NCI-H2107 (cell line): ENCODE measurements around the gene CCDC33.

Experiments
- DNase-seq: peaks from one replicate; lab custom pipeline; 2025; lab: John Stamatoyannopoulos, UW

The CCDC33 gene

DNA sequence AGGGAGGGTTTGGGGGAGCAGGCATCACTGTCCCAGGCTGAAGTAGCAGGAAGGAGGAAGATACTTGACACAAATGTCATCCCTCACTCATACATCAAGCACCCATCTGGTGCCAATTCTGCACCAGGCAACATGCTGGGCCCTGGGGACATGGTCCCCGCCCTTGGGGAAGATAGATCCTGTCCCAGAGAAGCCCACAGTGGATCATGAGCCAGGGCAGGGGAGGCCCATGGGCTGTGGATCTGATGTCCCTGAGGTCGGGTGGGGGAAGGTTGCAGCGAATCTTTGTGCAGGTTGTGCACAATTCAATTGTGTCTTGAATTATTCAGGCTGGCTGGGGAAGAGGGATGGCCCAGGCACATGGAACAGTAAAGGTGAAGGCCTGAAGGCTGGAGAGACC is 6.4 kb upstream of the CCDC33 start:
- no peak for DNase-seq

DNA sequence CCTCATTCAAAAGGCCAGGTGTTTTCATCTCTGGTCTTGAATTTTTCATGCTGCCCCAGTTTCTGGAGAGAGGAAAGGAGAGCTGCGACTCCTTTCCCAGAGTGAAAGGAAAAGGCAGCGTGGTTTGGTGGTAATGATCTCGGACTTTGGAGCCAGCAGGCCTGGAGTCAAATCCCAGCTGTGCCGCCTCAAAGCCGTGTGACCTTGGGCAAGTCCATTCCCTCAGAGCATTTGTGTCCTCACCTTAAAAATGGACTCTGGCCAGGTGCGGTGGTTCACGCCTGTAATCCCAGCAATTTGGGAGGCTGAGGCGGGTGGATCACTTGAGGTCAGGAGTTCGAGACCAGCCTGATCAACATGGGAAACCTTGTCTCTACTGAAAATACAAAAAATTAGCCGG is 4.7 kb upstream of the CCDC33 start:
- no peak for DNase-seq

DNA sequence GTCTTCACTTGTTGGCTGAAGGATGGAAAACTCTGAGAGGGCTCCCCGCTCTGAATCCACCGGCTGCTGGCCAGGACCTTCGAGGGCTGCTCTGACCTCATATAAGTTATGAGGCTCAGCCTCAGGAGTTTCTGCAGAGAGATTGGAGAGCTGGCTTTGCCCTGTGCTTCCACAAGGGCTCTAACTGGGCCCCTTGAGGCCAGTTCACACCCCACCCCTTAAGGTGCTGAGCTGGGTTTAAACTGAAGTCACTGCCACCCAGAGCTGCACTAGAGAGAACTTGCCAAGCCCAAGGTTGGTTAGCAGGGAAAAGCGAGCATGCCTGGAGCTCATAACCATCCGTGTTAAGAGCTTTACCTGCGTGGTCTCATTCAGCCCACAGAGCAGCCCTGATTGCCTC is 2.8 kb upstream of the CCDC33 start:
- no peak for DNase-seq

DNA sequence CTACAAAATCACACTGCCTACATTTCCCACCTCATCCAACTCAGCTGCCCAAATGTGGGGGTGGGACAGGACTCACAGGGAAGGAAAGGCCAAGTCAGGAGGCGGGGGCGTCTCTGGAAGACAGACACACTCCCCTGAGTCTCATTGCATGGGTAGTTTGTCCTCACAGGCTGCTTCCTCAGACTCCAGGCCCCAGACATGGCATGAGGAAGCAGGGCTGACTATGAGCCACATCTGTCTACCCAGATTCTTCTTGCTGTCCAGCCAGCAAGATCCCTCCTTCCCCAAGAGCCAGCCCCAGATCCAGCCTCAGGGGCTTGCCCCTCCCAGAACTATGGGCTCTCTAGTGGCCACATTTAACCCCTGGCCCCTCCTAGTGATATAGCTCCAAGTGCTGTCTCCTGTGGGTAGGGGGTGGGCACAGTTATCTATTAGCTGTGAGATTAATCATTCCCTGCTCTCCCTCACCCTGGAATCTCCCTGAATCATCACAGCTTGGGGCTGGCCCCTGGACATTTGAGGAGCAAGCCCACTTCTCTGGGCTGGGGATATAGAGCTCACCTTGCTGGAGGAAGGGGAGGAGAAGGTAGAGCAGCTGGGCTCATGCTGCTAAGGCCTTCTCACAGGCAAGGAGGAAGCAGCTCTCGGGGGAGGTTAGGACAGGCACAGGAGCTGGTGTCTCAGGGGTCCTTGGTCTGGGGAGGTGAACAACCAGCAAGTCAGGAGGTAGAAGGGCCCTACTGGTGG is 2.1 kb upstream of the CCDC33 start:
- no peak for DNase-seq

DNA sequence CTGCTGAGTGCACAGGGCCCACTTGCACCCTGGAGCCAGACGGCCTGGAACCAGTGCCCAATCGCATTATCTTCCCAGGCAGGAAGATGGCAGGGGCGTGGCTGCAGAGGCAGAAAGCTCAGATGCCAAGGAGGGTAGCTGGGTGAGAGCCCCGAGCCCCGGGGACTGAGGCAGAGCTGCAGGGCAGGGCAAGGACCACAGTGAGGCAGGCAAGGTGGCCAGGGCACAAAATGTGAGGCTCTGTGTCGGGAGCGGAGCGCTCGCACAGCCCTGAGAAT is 1.6 kb upstream of the CCDC33 start:
- no peak for DNase-seq

DNA sequence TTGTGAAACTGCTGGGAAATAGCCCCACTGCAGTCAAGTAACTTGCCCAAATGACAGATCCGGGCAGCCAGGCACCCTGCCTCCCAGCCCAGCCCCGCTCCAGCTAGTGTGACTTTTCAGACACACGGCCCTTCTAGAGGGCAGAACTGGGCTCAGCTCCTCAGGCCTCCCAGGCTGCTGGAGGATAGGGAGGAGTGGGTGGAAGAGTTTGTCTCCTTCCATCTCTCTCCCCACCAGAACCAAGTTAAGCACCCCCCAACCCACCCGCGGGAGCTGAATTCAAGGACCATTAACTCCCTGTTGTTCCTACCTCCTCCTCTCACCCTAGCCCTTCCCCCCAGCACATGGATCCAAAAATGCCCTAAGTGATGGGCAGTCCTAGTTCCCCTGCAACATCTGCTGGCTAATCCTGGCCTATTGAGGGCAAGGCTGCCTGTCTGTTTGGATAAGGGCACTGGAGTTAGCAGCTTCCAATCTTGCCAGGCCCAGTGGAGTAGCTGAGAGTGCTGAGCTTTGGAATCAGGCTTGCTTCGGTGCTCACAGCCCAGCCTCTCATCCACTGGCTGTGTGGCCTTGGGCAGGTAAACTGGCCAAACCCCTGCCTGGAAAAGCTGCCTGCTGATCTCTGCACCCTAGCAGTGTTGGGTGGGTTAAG is 3.1 kb downstream of the CCDC33 start:
- no peak for DNase-seq

DNA sequence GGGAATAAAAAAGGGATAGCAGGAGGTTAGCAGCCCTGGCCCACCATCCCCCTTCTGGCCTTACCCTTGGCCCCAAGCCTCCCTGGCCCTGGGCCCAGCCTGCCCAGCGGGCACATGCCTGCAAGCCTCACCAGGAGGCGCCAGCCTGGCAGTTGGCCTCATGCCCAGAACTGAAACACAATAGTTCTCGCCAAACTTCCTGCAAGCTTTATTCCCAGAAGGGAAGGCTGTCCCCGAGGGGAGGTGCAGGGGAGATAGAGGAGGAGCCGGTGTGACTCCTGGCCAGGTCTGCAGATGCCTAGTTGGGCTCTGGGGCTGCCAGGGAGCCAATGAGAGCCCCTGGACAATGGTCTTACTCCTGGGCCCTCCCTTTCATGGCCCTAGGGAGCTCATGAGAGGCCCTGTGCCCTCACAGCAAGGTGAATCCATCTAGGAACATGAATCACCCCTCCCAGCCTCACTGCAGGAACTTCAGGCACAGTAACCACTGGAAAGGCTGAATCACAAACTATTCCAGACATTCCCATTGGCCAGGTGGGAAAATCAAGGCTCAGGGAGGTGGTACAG is 4.0 kb downstream of the CCDC33 start:
- DNase-seq, result peak; percentile 93

DNA sequence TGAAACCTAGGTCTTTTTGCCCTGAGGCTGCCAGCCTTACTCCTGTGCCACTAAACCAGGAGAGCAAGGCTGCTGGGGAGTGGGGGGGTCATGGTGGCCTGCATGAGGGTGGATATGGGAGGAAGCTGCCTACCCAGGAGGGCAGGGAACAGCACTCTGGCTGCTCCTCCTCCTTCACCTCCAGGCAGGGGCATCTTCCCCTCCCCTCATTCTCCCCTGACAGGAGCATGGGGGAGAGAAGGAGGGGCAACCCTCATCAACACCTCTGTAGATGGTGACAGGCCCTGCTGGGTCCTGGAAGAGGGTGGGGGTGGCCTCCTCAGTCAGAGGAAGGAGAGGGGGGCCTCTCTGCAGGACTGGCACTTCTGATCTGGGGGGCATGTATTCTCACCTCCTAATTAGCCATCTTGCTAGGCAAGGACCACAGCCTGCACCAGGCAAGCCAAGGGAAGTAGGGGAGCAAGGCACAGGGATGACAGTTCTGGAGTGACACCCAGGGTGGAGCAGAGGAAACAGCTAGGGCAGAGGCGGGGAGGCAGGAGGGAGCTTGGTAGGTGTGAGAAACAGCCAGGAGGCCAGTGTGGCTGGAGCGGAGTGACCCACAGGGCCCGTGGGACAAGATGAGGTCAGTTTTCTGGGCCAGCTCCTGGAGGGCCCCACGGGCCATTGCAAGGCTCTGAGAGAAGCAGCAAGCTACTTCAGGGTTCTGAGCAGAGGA is 4.9 kb downstream of the CCDC33 start:
- DNase-seq, result no peak

DNA sequence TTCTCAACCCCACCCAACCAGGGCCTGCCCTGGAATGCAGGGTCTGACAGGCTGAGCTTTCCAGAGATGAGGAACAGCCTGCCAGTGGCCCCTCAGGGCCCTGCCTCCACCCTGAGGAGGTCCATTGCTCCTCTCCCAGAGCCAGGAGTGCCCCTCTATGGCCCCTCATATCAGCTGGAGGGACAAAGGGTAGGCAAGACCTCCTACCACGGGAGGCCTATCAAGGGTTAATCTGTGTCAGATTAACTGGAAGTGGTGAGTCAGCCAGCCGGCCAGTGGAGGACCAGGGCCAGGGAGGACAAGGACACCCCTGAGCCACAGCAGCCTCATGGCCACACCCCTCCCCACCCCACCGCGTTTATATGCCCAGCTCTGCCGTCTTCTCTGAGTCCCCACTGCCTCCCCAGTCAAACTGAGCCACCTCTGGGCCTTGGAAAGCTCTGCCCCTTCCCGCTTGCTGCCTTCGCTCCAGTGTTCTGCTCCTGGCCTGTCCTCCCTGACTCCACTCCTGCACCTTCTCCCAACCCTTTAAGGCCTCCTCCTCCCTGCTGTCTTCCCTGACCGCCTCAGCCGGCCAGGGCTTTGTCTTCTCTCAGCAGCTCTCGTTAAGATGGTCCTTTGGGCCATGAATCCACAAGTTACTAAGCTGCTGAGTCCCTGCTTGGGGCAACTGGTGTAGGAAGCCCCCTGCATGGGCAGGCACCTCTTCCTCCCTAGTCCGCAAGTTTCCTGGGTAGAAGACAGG is 6.5 kb downstream of the CCDC33 start:
- no peak for DNase-seq

DNA sequence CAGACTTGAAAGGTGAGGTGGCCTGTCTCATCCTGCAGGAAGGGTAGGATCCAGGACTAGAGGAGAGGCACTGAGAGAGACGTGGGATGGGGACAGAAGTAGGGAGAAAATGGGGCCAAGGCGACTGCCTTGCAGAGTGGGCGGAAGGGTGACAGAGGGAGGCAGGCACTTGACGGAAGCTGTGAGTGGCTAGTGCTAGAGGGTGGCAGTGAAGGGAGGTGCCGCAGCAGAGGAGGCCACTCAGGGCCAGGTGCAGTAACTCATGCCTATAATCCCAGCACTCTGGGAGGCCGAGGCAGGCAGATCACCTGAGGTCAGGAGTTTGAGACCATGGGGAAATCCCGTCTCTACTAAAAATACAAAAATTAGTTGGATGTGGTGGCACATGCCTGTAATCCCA is 7.3 kb downstream of the CCDC33 start:
- DNase-seq, result peak; percentile 24

DNA sequence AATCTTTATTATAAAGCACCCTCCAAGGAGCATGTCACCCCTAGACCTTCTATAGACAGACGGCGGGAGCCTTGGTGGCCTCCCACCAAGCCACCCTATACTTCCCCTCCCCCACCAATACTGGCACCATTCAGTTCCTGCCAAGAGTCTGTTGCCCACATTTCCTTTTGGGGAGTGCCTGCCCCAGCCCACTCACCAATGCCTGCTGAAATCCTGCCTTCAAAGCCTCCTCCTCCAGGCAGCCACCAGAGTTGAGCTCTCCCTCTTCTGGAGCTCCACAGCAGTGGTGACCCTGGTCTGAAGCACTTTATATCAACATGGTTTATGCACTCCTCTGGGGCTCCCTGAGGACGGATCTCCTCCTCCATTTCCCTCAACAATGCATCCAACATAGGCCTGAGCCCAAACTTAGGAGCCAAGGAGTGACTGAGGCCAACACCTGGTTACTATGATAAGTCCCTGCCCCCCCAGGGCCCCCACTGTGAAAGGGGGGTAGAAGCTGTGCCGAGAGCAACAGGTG is 8.8 kb downstream of the CCDC33 start:
- DNase-seq, result no peak

DNA sequence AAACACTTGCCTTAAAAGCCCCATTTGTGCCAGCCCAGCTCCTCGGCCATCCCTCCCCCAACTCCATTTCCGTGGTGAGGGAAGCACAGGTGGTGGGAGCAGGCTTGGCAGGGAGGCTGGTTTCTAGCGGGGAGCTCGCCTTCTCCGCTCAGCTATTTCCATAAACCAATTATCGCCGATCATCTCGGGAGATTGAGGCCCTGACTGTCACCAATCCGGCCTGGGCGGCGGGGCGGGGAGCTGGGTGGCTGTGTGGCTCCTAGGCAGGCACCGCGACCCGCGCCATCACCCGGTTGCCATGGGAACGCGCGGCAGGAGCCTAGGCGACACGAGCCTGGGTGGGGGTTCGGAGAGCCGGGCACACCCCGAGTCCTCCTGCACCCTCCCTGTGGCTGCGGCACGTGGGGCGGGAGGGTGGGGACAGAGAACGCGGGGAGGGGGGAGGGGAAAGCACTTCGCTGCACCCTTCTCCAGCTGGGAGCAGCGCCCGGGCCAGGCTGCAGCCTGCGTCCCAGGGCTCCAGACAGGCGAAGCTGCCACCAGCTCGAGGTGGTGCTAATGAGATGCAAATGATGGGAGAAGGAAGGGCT is 9.3 kb downstream of the CCDC33 start:
- peak; percentile 85 for DNase-seq

DNA sequence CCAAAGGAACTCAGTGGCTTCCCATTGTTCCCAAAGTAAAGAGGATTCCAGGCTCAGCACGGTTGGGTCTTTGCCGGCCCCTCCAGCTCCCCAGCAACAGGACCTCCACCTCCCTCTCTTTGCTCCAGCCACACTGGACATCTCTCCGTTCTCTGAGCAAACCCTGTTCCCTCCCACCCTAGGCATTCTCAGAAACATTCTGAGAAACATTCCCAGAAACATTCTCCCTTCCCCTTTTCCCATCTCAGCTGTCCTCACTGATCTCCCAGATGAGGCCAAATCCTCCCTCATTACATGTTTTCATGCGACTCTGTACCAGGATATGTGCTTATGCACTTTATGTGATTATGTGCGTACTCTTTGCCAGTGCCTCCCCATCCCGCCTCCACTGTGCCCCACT is 14.1 kb downstream of the CCDC33 start:
- DNase-seq, result no peak

DNA sequence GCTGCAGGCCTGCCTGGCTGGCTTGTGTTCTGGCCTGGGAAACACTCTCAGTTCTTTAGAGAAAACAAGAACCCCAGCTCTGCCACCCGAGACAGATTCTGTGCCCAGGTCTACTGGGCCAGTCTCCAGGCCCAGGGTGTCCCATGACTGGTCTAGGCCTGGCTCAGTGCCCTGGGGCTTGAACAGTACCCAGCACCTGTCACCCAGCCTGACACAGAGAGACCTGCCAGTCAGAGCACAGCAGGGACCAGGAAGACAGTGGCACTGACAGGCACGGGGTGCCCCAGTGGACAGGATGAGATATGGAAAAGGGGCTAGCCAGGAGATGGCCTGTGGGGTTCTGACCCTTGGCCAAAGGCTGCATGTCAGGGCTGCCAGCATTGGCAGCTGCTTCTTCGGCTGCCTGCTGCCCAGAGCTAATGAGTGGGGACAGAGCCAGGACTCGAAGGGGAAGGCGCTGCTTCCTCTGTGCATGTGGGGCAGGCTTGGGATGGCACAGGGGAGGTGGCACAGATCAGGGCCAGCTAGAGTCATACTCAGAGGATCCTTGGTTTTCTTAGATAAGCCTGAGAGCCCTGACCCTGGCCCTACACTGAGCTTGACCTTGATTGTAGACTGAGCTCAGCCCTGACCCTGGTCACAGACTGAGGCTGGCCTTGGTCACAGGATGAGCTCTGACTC is 15.1 kb downstream of the CCDC33 start:
- DNase-seq, result no peak

DNA sequence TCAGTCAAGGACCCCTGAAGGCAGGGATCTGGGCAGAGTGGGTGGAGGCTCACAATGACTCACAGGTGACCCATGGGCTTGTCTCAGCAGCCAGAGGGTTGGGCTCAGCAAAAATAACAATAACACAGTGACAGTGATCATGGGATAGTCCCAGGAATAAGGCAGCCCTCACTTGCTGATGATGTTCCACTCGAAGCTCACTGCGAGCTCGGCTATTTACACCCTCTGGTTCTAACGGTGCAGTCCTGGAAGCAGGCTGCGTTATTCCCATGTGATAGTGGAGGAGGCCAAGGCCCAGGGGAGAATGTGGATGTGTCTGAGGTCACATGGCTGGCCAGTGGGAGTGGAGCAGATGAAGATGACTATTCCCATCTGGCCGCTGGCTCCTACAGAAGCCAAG is 16.2 kb downstream of the CCDC33 start:
- no peak for DNase-seq

DNA sequence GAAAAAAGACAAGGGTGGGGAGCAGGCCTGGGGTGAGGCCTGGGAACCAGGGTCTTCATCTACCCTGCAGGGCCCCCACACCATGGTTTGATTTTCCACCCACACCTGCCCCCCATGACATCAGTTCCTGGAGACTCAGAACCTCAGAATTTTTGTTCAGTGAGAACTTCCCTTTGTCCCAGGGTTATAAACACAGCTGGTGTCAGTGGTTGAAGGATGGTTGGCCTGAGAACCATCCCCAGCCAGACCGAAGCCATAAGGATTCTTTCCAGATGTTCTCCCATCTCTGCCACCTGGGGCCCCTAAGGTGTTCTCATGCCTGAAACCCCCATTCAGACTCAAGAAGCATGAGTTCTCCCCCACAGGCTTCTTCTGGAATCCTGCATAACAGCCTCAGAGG is 16.6 kb downstream of the CCDC33 start:
- DNase-seq, result no peak

DNA sequence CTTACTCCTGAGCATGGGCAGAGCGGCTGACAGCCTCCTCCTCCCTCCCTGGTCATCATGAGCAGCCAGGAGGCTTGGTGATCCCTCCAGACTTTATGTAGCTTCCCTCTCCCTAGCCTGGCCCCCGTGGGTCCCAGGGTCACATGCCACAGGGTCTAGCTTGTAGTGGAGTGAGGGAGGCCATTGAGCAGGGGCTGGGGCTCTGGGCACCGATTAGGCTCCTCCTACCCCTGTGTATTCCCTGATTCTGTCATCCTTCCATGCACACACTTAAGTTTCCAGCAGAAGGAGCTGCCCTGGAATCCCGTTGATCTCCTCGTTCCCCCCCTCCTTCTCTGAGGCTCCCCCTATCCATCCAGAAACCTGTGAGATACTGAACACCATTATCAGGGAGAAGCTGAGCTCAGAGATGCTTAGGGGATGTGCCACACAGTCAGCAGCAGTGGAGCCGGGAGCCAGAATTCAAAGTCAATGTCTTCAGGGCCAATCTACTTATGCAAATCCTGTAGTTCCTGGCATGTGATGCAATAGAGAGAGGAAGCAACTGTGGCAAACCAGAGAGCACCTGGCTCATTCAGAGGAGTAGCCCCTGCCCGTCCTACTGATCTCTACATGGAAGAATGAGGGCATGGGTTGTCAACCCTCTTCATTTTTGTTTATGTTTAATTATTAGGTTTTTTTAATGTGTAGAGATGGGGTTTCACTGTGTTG is 17.2 kb downstream of the CCDC33 start:
- DNase-seq, result no peak

DNA sequence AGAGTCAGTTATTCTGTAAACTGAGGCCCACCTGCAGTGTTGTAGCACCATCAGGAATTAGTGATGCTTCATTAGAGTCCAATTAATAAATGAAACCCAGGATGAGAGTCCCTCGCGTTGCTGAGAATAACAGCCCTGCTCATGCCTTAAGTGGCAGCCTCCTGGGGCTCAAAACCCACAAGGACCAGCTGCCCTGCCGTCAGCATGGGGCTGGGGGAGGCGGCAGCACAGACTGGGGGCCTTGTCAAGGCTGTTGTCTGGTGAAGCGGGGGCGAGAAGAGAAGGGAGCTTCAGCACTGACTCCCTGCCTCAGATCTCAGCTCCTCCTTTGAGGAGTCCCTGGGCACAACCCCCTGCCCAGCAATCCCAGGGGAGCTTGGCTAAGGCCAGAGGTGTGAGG is 21.0 kb downstream of the CCDC33 start:
- DNase-seq, result no peak

DNA sequence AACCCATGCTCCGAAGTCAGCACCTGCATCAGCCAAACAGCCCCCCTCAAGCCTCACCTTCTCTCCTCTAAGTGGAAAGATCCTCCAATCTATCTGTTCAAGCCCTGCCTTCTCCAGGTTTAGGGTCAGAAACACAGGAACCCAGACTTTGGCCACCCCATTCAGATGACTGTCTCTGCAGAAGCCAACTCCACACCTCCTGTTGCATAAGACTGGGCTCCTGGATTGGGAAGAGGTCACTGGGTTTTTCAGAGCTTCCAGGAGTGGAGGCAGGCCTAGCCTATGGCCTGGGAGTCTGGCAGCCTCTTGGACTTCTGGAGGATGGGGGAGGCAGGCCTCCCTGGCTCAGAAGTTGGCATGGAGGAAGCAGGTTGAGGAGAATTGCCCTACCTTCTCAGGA is 21.5 kb downstream of the CCDC33 start:
- DNase-seq, result no peak

DNA sequence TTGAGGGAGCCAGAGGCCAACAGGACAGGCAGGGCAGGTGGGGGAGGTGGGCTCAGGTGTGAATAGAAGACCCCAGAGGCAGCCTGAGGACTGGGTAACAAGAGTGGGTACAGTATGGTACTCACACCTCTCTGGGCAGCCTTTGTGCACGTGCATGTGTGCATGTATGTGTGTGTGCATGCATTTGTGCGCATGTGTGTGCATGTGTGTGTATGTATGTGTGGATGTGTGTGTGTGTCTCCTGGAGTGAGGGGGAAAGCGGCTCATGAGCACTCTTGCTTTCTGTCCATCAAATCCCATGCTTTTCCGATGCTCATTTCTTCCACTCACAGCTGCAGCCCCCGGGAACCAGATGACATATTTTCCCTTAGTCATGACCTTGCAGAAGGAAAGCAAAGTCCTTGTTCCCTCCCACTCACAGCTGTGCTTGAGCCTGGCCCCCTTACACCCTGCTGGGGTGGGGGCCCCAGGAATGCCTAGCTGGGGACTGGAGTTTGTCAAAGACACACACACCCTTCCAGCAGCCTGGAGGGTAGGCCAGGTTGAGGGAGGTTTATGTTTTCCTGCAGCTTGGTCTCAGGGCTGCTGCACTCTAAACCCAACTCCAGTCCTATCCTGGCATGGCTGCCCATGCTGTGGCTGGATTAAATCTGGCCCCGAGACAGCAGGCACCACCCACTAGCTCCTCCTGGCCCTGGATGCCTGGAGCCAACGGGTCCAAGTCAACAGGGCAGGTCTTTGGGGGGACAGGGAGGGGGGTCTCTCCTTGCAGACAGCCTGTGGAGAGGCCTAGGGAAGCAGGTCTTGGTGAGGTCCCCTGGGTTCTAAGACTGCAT is 22.5 kb downstream of the CCDC33 start:
- DNase-seq, result no peak
